GM18909 (cell line): Measurements from ENCODE around the gene MIPOL1.
"Not testable (repeated sequence)": the region's sequence is repeated elsewhere in the genome, so short reads cannot be mapped to it uniquely, and the experiment has no call there.

Source experiments
- ATAC-seq: cut with Tn5 transposase; IDR thresholded peaks from one replicate; pipeline ENCODE4 v1.9.1; 2021; ENCODE audit warnings: mild to moderate bottlenecking; ENCODE audit not compliant: unreplicated experiment, poor library complexity

Gene MIPOL1

DNA sequence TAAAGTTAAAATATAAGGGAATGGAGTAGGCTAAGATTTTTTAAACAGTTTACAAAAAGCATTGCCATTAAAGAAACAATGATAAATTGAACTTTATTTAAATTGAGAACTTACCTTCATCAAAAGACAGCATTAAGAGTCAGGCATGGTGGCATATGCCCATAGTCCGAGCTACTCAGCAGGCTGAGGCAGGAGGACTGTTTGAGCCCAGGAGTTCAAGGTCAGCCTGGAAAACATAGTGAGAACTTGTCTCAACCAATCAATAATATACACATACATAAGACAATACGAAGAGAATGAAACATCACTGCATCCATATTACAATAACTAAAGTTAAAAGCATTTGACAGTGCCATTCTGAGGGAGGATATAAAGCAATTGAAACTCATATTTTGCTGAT lies 299.7 kb downstream of the MIPOL1 start:
- no peak for ATAC-seq

DNA sequence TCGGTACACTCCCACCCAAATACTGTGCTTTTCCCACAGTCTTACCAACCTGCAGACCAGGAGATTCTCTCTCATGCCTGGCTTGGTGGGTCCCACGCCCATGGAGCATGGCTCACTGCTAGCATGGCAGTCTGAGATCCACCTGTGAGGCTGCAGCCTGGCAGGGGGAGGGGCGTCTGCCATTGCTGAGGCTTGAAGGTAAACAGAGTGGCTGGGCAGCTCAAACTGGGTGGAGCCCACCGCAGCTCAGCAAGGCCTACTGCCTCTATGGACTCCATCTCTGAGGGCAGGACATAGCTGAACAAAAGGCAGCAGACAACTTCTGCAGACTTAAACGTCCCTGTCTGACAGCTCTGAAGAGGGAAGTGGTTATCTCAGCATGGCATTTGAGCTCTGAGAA lies 304.1 kb downstream of the MIPOL1 start:
- ATAC-seq, result no peak

DNA sequence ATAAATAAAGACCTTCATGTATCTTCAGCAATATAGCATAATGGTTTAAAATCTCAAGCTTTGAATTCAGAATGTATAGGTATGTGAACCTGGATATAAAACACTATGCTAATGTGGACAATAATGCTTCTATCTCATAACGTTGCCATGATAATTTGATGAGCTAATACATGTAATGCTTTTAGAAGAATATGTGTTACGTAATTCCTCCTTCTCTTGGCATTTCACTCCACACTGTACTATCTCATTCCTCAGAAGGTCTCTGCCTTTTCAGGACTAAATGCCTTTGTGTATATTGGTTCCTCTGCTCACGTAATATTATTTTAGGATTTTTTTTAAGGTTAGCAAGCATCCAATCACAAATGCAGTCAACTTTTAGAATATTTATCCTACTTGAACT lies 310.8 kb downstream of the MIPOL1 start:
- ATAC-seq, result no peak

DNA sequence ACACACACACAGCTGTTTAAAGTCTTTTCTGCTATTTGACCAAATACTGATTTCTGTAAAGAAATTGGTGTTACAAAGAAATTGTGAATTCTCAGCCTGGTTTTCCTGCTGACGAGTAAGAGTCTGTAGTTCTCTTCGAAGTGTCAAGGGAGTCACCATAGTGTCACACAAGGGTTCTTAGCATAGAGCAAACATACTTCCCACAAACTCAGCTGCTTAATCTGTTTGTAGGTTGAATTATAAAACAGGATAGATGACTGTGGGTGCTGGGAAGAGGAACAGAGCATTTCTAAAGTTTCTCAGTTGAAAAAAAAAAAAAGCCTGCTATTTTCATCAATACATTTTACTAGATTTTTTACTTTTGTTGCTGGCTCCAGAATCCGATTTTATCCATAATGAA lies 314.4 kb downstream of the MIPOL1 start:
- no peak for ATAC-seq

GRCh38 chr14:37515771-37516170 lies 318.0 kb downstream of the MIPOL1 start:
- no peak for ATAC-seq

DNA sequence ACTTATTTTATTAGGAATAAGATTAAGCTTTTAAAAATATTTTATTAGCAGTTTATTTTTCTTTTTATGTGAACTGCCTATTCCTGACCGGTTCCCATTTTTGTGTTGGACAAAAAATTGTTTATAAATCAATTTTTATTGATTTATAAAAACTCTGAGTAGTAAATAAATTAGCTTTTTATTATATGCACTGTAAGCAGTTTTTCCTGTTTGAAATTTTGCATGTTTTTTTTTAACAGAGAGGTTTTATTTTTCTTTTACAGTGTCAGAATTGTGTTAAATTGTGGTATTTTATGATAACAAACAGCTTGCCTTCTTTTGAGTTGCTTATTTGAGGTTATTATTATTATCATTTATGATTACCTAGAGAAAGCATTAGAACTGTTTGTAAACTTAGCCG lies 329.3 kb downstream of the MIPOL1 start:
- ATAC-seq, result no peak

DNA sequence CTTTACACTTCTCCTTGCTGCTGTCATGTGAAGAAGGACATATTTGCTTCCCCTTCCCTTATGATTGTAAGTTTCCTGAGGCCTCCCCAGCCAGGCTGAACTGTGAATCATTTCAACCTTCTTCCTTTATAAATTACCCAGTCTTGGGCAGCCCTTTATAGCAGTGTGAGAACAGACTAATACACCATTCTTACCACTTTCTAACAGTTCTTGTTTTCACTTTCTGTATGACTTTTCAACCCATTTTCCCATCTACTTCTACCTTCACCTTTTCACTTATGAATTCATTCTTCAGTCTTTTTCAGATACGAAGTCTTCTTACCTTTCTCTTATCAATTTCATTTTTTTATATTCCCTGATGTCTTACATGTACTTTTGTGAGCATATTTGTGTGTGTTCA lies 342.3 kb downstream of the MIPOL1 start:
- no peak for ATAC-seq

DNA sequence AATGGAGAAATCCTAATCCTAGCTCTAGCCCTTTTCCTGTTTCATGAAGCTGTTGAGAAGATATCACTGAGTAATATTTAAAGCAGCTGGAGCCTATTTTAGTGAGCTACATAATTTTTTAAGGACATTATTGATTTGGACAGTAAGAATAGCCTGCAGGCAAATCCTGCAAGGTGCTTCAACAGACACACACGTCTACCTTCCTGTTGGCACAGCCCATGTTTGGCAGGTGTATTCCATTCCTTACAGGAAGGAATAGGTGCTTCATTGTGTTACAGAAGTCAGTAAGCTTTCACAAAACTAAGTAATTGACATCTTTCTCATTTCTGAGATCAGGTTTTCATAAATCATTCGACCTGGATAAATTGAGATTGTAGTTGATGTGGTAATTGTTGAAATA lies 346.7 kb downstream of the MIPOL1 start:
- no peak for ATAC-seq

DNA sequence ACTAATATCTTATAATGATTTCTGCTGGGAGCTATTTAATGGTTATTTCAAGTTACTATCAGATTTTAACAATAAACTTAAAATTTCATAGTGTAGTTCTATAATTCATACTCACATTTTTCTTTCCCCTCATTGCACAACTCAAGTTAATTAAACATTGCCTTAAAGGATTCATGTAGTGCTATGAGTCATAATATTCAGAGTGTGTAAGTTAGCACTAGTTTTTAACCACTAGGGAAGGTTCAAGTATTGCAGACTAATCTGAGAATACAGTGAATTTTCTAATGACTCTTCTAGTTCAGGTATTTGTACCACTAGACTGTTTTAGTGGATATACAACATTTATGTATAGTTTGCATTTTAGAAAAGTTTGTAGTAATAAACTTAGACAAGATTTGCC lies 347.4 kb downstream of the MIPOL1 start:
- ATAC-seq, result no peak

- no peak for ATAC-seq
Observed at GRCh38 chr14:37546621-37547447, 349.1 kb downstream of the MIPOL1 start.

DNA sequence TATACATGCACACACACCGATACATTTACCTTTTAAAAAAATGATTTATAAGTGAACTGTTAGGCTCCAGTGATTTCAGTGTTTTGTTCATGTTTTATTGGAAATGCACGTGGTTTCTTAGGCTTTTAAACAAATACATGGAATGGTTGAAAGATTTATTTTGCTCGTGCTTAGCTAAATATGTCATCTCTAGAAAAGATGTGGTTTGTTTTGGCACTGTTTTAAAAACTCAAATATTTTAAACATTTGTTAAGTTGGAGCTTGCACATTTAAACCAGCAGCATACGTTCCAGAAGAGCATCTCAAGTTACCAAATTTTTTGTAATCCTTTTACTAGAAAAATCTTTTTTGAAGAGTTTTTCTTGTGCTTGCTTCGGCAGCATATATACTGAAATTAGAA lies 352.8 kb downstream of the MIPOL1 start:
- ATAC-seq, result no peak

DNA sequence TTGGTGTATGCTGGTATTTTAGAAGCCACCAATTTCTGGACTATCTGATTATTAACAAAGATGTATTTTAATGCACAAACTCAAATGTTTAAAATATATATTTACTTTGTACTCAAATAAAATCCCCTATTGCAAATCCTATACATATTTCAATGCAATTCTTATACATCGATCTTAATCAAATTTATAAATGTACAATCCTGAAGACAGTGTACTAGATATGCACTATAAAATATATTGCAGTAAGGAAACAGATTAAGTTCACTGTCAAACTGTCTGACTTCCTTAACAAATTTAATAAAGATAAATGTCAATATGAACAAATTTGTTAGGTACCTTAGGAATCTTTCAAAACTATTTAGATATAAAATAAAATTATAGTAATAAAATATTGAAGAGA lies 353.4 kb downstream of the MIPOL1 start:
- no peak for ATAC-seq

DNA sequence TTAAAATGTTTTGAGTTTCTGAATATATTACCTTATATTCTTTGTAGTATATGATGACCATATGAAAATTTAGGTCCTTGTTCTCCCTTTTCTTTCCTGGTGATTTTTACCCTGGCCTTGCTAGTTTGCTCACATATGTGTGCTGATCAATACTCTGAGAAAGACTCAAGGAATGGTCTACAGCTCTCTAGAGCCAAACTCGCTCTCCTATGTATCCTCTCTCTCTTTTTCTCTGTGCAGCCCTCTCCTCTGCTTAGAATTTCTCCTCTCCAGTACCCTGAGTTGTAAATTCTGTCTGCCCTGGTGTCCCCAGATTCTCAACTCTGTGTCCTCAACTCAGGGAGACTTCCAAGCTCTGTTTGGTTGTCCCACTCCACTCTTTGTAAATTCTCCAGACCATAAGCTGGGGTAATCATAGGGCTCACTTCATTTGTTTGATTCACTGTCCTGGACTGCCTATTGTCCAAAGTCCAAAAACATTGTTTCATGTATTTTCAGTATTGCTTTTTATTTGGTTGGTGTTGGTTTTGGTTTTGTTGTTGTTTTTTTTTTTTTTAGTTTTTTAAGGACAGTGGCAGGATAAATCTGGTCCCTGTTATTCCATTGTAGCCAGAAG lies 356.3 kb downstream of the MIPOL1 start:
- ATAC-seq, result no peak

GRCh38 chr14:37555596-37555995 lies 357.9 kb downstream of the MIPOL1 start:
- ATAC-seq, result not testable (repeated sequence)

- no peak for ATAC-seq
Observed at GRCh38 chr14:37558740-37559139, 361.0 kb downstream of the MIPOL1 start.

DNA sequence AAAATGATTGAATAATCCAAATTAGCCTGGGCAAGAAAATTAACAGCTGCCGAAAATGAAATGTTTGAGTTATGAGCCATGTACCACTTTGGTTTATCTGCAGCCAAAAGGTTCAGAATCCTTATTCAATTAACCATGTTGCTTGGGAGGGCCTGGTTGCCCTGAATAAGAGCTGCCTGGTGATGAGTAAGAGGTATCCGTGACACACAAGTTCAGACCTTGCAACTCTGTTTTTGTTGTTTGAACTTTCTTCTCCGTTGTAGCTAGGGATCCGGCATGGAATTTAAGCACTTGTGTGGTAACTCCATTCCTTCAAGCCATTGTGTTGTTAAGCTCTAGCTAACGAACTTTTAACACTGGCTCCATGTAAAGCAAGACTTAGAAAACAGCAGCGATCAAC lies 361.6 kb downstream of the MIPOL1 start:
- no peak for ATAC-seq

DNA sequence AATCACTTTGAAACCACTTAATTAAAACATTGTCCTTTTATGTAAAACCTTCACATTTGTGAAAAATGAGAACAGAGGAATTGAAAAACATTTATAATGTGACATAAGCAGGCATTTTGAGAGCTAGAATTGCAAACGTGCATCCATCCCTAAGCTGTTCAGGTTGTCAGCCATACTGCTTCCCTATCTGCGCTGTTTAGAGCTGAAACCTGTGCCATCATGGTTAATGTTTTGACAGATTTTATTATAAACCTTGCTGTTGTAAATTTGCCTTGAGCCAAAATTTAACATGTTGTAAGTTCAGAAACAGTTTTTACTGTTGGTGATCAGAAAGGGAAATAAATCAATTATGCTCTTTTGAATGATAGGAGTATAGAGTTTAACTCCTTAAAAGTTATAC lies 365.5 kb downstream of the MIPOL1 start:
- ATAC-seq, result no peak

DNA sequence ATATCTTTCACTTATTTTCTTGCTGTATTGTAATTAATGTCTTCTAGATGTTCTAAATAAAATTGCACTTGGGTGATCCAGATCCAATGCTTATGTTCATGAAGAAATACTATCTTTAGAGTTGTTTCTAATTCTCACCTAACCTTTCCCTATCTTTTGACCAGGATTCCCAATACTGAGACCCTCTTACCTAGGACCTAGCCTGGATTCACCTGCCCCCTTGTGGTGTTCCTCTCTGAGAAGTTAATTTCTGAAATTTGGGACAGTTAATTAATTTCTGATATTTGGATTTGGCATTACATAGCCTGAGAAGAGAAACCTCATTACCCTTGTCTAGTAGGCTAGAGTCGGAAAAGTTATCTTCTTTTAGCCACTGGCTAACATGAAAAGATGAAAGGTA lies 367.8 kb downstream of the MIPOL1 start:
- ATAC-seq, result no peak

DNA sequence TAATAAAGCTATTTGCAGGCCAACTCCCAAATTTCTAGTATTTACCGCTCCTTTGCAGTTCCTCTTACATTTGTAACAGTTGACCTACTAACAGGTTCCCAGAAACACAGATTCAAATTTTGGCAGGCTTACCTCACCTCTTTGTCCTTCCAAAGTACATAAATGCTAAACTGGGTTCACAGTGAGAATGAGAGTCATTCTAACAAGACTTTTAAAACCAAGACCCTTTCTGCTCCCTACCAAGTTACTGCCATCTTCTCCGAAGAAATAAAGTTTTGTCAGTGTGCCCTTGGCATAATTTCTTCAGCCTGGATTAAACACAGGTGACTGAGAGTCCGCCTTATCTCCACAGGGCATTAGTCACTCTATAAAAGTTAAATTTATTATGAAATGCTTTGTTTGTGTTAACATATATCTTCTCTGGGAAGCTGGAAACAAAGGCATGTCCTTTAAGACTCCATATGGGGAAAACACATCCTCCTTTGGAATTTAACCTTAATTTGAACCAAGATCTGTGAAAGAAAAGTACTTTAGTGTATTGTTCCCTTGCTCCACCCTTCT lies 369.2 kb downstream of the MIPOL1 start:
- ATAC-seq, result no peak

DNA sequence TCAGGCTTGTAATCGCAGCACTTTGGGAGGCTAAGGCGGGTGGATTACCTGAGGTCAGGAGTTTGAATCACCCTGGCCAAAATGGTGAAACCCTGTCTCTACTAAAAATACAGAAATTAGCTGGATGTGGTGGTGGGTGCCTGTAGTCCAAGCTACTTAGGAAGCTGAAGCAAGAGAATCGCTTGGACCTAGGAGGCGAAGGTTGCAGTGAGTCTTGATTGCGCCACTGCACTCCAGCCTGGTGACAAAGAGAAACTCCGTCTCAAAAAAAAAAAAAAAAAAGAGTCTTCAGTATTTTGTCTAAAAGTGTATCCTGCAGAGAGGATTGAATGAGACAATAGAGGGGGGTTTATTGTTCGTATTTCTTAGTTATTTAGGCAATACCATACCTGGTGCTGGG lies 372.0 kb downstream of the MIPOL1 start:
- ATAC-seq, result no peak

- ATAC-seq, result no peak
Observed at GRCh38 chr14:37571391-37571790, 373.7 kb downstream of the MIPOL1 start.

GRCh38 chr14:37573356-37573755 lies 375.6 kb downstream of the MIPOL1 start:
- no peak for ATAC-seq
